IPS-18c (cell line): Measurements from ENCODE around the gene CMTM6.
"Not testable (repeated sequence)": the region's sequence is repeated elsewhere in the genome, so short reads cannot be mapped to it uniquely, and the experiment has no call there.

Experiments
- H3K4me3 ChIP-seq: 2 replicates; pipeline ENCODE4 v1.7.0; 2013; ENCODE audit warnings: low read depth, mild to moderate bottlenecking, low read length, moderate library complexity; ENCODE audit not compliant: insufficient read depth
- H3K9me3 ChIP-seq: one replicate; pipeline ENCODE4 v1.6.1; 2013; ENCODE audit warnings: mild to moderate bottlenecking, low read length, moderate library complexity; ENCODE audit not compliant: control insufficient read depth, insufficient read depth

CMTM6 gene, protein sequence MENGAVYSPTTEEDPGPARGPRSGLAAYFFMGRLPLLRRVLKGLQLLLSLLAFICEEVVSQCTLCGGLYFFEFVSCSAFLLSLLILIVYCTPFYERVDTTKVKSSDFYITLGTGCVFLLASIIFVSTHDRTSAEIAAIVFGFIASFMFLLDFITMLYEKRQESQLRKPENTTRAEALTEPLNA

DNA sequence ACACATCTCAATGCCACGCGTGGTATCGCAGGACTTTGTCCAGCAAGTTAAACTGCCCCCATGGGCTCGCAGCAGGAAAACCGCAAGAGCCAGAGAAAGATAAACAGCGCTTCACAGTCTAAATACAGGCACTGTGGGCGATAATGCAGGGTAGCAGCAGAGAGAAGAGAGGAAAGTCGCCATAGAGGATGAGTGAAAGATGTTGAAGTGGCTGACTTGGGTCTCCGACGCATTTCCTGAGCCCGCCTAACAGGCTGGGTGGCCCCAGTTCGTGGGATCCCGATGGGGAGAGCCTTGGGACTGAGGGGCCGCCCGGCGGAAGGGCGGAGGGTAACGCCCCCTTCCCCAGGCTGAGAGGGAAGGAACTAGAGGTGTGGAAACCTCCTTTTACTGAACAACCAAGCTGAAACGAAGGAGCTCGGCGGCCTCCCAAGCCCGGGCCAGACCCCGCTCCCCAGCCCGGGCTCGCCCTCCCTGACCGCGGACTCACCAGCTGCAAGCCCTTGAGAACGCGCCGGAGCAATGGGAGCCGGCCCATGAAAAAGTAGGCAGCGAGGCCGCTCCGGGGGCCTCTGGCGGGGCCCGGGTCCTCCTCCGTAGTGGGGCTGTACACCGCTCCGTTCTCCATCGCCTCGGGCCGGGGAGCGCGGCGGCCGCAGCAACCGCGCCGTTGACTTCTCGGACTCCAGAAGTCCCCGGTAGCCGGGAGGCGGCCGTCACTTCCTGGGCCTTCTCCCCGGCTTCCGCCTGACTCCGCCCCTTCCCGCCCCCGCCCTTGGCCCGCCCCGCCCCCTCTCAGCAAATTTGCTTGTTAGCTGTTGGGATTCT lies at the start of gene CMTM6:
Gene CMTM6 (minus strand): TSS at position 735 of the 828 bp plus-strand sequence. CDS start 107 bp downstream, at position 628.
- no peaks in the 10 kb centered on the region for H3K9me3 ChIP-seq
- H3K4me3 ChIP-seq = peak within 1 kb of the TSS; percentile 88

DNA sequence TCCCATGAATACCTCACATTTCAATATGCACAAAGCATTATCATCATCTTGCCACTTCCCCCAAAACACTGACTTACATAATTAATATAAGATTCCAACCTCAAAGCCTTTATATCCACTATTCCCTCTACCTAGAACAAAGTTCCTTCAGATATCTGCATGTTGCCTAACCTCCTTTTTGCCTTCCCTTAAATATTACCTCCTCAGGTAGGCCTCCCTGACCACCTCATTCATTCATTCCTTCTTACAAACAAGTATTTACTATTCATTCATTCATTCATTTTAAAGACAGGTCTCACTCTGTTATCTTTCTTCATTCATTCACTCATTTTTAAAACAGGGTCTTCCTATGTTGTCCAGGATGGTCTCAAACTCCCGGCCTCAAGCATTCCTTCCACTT lies 49.4 kb upstream of the CMTM6 start:
- Histone ChIP-seq H3K9me3 (no peaks in the 10 kb centered on the region), H3K4me3 (no peak overlapping the region)

DNA sequence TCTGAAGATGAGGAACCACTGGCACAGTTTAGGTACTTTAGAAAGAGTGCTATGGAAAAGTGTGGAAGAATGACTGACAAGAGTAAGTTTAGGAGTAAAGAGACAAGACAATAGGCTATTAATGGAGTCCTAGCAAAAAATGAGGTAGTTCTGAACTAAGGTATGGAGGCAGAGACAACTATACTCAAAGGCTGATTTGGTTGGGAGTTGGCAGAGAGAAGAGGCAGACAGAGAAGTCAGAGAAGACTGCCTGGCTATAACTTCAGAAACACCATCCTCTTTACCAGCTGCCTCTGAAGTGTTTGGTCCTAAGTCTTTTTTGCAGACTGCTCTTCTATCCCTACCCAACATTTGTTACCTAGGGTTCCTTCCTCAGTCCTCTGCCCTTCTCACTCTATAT lies 48.8 kb upstream of the CMTM6 start:
- H3K9me3 ChIP-seq = no peaks in the 10 kb centered on the region
- H3K4me3 ChIP-seq = no peak overlapping the region

DNA sequence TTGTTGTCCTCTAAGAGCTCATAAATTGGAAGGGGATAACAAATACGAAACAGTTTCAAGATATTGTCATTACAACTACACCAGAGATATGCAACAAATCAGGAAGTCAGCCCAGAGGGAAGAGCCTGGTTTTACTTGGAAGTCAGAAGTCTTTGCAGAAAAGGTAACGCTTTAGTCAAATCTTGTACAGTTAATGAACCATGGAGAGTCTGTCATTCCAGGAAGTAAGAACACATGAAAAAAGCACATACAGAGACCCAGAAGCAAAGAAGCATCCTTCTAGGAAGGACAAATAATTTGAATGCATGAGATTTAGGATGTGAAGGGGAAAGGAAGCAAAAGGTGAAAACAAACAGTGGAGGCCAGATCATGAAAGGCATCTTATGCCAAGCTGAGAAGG lies 48.4 kb upstream of the CMTM6 start:
- Histone ChIP-seq H3K9me3 (no peaks in the 10 kb centered on the region), H3K4me3 (no peak overlapping the region)

DNA sequence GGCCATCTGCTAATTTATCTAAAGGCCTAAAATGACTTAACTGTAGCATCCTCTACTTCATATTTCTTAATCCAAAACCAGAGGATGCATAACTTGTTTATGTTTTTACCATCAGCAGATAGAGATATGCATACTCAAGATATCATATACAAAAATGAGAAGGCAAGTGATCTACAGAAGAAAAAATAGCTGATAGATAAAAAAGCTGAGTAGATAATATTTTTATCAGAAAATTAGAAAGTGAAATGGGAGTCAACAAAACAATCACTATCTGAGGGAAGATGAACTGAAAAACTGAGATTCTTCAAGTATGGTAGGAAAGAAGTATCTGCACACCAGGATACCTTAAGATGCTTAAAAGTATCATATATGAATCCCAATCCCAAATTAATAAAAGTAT lies 42.7 kb upstream of the CMTM6 start:
- no peak overlapping the region for H3K4me3 ChIP-seq

DNA sequence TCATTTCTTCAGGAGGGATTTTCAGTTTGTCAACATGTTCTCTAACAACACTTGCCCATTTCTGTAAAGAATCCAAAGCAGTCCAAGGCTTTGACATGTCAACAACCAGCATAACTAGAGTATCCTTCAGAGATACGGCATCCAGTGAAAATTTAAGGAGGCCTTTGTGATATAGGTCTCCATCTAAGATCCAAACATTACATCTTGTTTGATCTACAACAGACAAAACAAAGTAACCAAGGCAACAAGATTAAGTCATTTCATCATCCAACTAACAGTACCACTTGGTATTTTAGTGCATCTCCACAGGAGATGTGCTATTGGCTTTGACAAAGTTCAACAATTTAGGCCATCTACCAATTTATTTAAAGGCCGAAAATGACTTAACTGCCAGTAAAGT lies 42.2 kb upstream of the CMTM6 start:
- H3K9me3 ChIP-seq = no peaks in the 10 kb centered on the region
- no peak overlapping the region for H3K4me3 ChIP-seq

More for the DNA sequence above, 42.7 kb upstream of the CMTM6 start:
- no peaks in the 10 kb centered on the region for H3K9me3 ChIP-seq

DNA sequence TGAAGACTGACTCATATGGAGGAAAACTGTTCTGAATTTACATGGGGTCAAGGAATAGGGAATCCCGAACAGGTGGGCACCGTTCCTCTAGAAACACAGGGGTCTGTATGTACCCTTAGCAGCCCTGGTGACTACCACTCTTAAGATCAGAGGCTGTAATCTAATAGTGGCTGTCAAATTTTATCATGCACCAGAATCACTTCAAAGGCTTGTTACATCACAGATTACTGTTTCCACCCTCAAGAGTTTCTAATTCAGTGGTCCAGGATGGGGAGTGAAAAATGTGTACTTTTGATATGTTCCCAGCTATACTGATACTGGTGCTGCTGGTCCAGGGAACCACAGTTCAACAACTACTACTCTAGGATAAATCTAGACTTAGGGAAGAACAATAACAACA lies 40.2 kb upstream of the CMTM6 start:
- Histone ChIP-seq H3K4me3 (no peak overlapping the region), H3K9me3 (no peaks in the 10 kb centered on the region)

DNA sequence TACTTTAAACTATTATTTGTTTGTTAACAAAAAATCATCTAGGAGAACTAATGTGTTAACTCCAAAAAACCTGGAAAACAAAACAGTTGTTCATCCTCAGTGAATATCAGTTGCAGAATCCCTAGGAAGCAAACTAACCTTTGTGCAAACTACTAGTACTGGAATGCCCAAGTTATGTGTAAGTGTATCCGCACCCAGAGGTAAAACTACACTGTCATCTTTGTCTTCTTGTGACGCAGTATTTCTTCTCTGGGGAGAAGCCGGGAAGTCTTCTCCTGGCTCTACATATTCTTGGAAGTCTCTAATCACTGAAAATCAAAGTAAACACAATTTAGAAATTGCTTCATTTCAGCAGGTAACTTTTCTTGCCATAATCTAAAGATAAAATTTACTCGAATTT lies 38.2 kb upstream of the CMTM6 start:
- no peaks in the 10 kb centered on the region for H3K9me3 ChIP-seq
- no peak overlapping the region for H3K4me3 ChIP-seq

DNA sequence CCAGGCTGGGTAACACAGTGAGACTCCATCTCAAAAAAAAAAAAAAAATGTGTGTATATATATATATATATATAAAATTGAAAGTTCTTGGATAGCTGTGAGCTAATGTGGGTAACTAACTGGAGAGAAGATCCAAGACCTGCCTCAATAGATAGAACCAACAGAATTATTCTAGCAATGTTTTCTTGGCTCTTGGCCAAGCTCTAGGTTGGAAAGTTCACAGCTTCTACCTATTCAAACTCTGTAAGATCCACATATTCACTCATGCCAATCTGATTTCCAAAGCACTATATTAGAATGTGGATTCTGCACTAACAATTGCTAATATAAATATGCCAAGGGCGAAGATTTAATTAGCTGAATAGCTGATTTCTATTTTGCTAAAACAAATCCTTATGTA lies 29.8 kb upstream of the CMTM6 start:
- Histone ChIP-seq H3K9me3 (no peaks in the 10 kb centered on the region), H3K4me3 (no peak overlapping the region)

DNA sequence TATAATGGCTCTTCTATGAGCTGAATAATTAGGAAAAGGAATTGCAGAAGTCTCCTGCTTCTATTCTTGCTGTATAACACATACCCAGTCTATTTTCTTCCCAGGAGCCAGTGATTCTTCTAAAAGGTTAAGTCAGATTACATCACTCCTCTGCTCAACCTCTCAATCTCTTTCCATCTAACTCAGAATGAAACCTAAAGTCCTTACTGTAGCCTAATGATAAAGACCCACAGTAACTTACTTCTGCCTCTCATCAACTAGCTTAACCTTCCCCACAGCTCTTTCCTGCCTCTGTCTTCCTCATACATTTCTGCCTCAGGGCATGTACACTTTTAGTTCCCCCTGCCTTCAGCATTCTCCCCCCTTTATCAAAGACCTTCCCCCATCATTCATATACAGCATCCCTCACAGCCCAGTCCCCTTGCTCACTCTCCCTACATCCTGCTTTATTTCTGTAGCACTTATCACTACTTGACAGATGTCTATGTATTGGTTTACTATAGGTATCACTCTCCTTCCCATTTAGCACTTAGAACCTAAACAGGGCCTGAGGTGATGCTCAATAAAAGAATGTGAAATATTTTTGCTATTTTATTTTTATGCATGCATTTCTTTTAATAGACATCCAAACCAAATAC lies 28.5 kb upstream of the CMTM6 start:
- no peak overlapping the region for H3K4me3 ChIP-seq
- H3K9me3 ChIP-seq = no peaks in the 10 kb centered on the region

DNA sequence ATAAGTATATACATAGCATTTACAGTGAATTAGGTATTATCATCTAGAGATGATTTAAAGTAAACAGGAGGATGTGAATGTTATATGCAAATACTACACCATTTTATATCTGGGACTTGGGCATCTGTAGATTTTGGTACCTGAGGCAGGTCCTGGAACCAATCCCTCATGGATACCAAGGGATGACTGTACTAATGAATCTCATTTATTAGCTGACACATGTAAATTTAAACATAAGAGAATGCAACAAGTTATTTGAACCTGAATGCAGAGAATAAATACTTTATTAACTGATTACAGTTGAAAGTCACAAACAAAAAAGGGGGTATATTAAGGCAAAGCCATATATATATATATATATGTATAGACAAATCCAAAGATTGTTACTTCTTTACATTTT lies 23.1 kb upstream of the CMTM6 start:
- H3K4me3 ChIP-seq = no peak overlapping the region

DNA sequence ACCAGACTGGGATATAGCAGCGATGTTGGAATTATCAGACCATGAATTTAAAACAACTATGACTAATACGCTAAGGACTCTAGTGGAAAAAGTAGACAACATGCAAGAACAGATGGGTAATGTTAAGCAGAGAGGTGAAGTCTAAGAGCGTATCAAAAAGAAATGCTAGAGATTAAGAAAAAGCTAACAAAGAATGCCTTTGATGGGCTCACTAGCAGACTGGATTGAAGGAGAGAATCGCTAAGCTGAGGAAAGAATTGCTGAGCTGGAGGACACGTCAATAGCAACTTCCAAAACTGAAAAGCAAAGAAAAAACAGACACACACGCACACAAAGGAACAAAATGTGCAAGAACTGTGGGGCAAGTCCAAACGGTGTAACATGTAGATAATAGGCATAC lies 20.0 kb upstream of the CMTM6 start:
- Histone ChIP-seq H3K9me3 (no peaks in the 10 kb centered on the region), H3K4me3 (no peak overlapping the region)

More for the DNA sequence above, 23.1 kb upstream of the CMTM6 start:
- H3K9me3 ChIP-seq = no peaks in the 10 kb centered on the region

DNA sequence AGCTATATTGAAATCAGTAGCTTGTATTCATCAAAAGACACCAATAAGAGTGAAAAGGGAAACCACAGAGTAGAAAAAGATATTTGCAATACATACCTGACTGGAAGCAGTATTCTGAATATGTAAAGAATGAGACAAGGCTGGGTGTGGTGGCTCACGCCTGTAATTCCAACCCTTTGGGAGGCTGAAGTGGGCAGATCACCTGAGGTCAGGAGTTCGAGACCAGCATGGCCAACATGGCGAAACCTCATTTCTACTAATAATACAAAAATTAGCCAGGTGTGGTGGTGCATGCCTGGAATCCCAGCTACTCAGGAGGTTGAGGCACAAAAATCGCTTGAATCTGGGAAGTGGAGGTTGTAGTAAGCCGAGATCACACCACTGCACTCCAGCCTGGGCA lies 16.3 kb upstream of the CMTM6 start:
- H3K4me3 ChIP-seq, H3K9me3 ChIP-seq: not testable (repeated sequence)

DNA sequence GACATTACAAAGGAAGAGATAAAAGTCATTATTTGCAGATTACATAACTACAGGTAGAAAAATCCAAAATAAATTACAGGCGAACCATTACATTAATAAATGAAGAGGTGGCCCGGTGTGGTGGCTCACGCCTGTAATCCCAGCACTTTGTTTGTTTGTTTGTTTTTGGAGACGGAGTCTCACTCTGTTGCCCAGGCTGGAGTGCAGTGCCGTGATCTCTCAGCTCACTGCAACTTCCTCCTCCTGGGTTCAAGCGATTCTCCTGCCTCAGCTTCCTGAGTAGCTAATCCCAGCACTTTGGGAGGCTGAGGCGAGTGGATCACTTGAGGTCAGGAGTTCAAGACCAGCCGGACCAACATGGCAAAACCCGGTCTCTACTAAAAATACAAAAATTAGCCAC lies 14.1 kb upstream of the CMTM6 start:
- not testable (repeated sequence) for H3K9me3 ChIP-seq, H3K4me3 ChIP-seq

DNA sequence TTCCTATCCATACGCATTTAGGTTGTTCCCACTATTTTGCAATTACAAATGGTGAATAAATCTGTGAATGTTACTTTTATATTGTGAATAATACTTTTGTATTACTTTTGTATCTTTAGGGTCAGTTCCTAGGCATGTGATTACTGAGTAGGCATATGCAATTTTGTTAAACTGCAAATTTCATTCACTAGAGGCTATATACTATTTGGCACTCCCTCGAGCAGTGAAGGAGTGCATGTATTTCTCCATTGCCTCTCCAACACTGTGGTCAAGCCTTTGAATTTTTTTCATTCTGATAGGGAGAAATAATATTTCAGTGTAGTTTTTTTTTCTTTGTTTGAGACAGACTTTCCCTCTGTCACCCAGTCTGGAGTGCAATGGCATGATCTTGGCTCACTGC lies 8.4 kb upstream of the CMTM6 start:
- H3K4me3 ChIP-seq = no peak overlapping the region
- H3K9me3 ChIP-seq = no peaks in the 10 kb centered on the region

DNA sequence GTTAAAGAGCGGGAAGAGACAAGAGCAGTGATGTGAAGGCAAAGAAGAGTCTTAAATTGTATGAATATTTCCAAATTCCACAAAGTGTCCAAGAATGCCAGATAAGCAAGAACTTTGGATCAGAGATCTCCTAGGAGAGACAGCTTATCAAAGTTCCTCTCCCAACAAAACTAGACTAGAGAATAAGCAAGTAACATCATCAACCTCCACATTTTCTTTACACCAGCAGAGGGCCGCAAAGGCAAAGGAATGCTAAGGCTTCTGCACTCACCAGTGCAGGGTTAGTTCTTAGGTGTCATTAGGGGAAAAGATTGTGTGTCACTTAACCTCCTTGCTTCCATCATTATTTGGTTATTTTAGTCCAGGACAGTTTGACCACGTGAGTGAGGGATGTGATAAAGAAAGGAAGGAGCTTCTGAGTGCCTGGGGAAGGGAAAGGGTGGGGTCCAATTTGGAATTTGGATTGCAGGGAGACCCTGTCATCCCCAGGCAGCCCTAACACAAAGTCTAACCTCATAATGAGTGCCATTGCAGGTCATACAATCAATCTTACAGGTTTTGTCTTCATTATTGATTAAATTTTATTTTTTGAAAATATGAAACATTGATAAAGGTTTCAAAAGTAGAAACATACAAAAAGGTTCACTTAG lies 7.5 kb upstream of the CMTM6 start:
- H3K4me3 ChIP-seq = no peak overlapping the region

DNA sequence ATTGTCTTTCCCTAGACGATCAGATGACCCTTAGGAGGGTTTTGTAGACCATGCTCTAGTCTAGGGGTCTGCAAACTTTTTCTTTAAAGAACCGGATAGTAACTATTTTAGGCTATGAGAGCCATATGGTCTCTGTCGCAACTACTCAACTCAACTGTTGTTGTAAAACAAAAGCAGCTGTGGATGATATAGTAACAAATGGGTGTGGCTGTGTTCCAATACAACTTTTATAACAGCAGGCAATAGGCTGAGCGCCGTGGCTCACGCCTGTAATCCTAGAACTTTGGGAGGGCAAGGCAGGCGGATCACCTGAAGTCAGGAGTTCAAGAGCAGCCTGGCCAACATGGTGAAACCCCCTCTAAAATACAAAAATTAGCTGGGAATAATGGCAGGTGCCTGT lies 6.1 kb upstream of the CMTM6 start:
- H3K9me3 ChIP-seq = no peaks in the 10 kb centered on the region
- H3K4me3 ChIP-seq = no peak overlapping the region

More for the DNA sequence above, 7.5 kb upstream of the CMTM6 start:
- no peaks in the 10 kb centered on the region for H3K9me3 ChIP-seq

DNA sequence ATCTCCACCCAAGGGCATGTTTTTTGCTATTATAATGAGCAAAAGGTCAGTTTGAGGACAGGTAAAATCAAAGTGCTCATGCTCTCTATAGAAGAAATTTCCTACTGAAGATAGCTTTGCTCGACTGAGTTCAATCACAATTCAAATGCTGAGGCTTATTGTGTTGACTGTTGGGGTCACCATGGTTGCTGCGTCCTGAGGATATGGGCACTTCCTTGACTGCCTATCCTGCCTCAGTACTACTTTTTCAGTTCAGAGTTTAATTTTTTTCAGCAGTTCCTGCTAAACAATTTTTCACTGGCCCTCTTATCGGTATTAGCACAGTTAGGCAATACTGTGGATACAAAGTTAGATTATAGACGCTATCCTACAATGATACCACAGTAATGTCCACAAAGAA lies 3.8 kb upstream of the CMTM6 start:
- no peaks in the 10 kb centered on the region for H3K9me3 ChIP-seq
- no peak overlapping the region for H3K4me3 ChIP-seq
